GM23338 (cell line): ENCODE results near the gene LIPH. TPM values are rescaled to one million over a fixed set of nuclear protein-coding genes. Genes with fewer than 3 reads are reported as not detected.

Source experiments
- ATAC-seq: fragments of 200-7000 bp; cut with Tn5 transposase; 3 replicates; pipeline ENCODE4 v1.9.1; 2020
- DNase-seq: peaks from one replicate; pipeline ENCODE4 v3.0.0-alpha.2; 2015; ENCODE audit warnings: low spot score
- H2AFZ ChIP-seq: fragments of 200-600 bp; sonication (generic); 2 replicates; pipeline ENCODE4 v1.8.0; 2016; ENCODE audit warnings: antibody characterized with exemption, mild to moderate bottlenecking, moderate library complexity
- H3F3A ChIP-seq: fragments of 200-600 bp; sonication (generic); replicated peaks from 2 replicates; pipeline ENCODE4 v1.8.0; 2017; ENCODE audit warnings: antibody characterized with exemption, mixed run types, low read depth
- H3K27ac ChIP-seq: fragments of 200-600 bp; sonication (generic); 2 replicates; pipeline ENCODE4 v1.6.1; 2016; ENCODE audit warnings: low read depth
- H3K27me3 ChIP-seq: fragments of 200-600 bp; sonication (generic); 2 replicates; pipeline ENCODE4 v1.8.0; 2016; ENCODE audit warnings: mild to moderate bottlenecking, mixed run types, moderate library complexity; ENCODE audit not compliant: insufficient read depth
- H3K36me3 ChIP-seq: fragments of 200-600 bp; sonication (generic); 2 replicates; pipeline ENCODE4 v1.8.0; 2016; ENCODE audit warnings: mild to moderate bottlenecking; ENCODE audit not compliant: insufficient read depth
- H3K4me1 ChIP-seq: fragments of 200-600 bp; sonication (generic); 2 replicates; pipeline ENCODE4 v1.8.0; 2016; ENCODE audit warnings: mild to moderate bottlenecking, moderate library complexity; ENCODE audit not compliant: insufficient read depth
- H3K4me2 ChIP-seq: fragments of 200-600 bp; sonication (generic); 2 replicates; pipeline ENCODE4 v1.7.1; 2017; ENCODE audit warnings: mixed run types
- H3K4me3 ChIP-seq: fragments of 200-600 bp; sonication (generic); 2 replicates; pipeline ENCODE4 v1.6.1; 2016; ENCODE audit warnings: mixed run types
- H3K79me2 ChIP-seq: fragments of 200-600 bp; sonication (generic); replicated peaks from 2 replicates; pipeline ENCODE4 v1.8.0; 2017; ENCODE audit warnings: mild to moderate bottlenecking; ENCODE audit not compliant: insufficient read depth
- H3K9me2 ChIP-seq: fragments of 200-600 bp; sonication (generic); 2 replicates; pipeline ENCODE4 v1.8.0; 2017; ENCODE audit not compliant: insufficient read depth
- H4K20me1 ChIP-seq: fragments of 200-600 bp; sonication (generic); replicated peaks from 2 replicates; pipeline ENCODE4 v1.8.0; 2017; ENCODE audit warnings: mild to moderate bottlenecking; ENCODE audit not compliant: insufficient read depth
- H3K27ac Mint-ChIP-seq: 2 replicates; pipeline ENCODE4 v1.8.0; 2020; ENCODE audit warnings: inconsistent platforms, mild to moderate bottlenecking, moderate library complexity, mixed read lengths
- H3K27me3 Mint-ChIP-seq: 3 replicates; pipeline ENCODE4 v1.8.0; 2022; ENCODE audit warnings: low read depth, mild to moderate bottlenecking, moderate library complexity, mixed read lengths, inconsistent platforms; ENCODE audit not compliant: insufficient read depth, poor library complexity
- H3K36me3 Mint-ChIP-seq: 3 replicates; pipeline ENCODE4 v1.8.0; 2021; ENCODE audit warnings: low read depth, mild to moderate bottlenecking, inconsistent platforms, moderate library complexity, mixed read lengths
- H3K4me1 Mint-ChIP-seq: 3 replicates; pipeline ENCODE4 v1.8.0; 2020; ENCODE audit warnings: mild to moderate bottlenecking, inconsistent platforms, mixed read lengths
- H3K4me3 Mint-ChIP-seq: 3 replicates; pipeline ENCODE4 v1.8.0; 2021; ENCODE audit warnings: moderate library complexity, mild to moderate bottlenecking, inconsistent platforms, mixed read lengths
- H3K9me3 Mint-ChIP-seq: 3 replicates; pipeline ENCODE4 v1.8.0; 2020; ENCODE audit warnings: moderate library complexity, mild to moderate bottlenecking, inconsistent platforms, mixed read lengths
- CREB1 ChIP-seq: fragments of 250-450 bp; sonication (Bioruptor Pico); IDR thresholded peaks from 2 replicates; pipeline ENCODE4 v1.5.0; 2020; ENCODE audit warnings: low read depth, mild to moderate bottlenecking, moderate library complexity
- CTCF ChIP-seq, 2 experiments: fragments of 200-600 bp in 1 of 2; sonication (generic) in 1 of 2; conservative IDR thresholded peaks; 2 replicates each; pipeline versions ENCODE4 v1.5.1 to v1.6.1; 2016 to 2017; ENCODE audit warnings: antibody characterized with exemption in 2 of 2, low read depth in 2 of 2, mild to moderate bottlenecking in 2 of 2, moderate library complexity in 1 of 2
- ETS1 ChIP-seq: IDR thresholded peaks from 2 replicates; pipeline ENCODE4 v1.6.1; 2016; ENCODE audit warnings: antibody characterized with exemption
- EZH2 ChIP-seq: fragments of 200-600 bp; sonication (generic); IDR thresholded peaks from one replicate; pipeline ENCODE4 v1.8.0; 2017; ENCODE audit warnings: antibody characterized with exemption, mild to moderate bottlenecking, low read depth; ENCODE audit not compliant: unreplicated experiment
- EZH2phosphoT487 ChIP-seq: fragments of 200-600 bp; sonication (generic); IDR thresholded peaks from one replicate; pipeline ENCODE4 v1.8.1; 2018; ENCODE audit warnings: antibody characterized with exemption; ENCODE audit not compliant: unreplicated experiment
- JUNB ChIP-seq: IDR thresholded peaks from one replicate; pipeline ENCODE4 v1.6.1; 2016; ENCODE audit warnings: antibody characterized with exemption; ENCODE audit not compliant: unreplicated experiment
- NANOG ChIP-seq: IDR thresholded peaks from 2 replicates; pipeline ENCODE4 v1.6.1; 2016; ENCODE audit warnings: antibody characterized with exemption, borderline replicate concordance
- POLR2AphosphoS5 ChIP-seq: IDR thresholded peaks from 2 replicates; pipeline ENCODE4 v1.6.1; 2016; ENCODE audit warnings: antibody characterized with exemption, low read depth
- STAT1 ChIP-seq: IDR thresholded peaks from one replicate; pipeline ENCODE4 v1.6.1; 2016; ENCODE audit warnings: antibody characterized with exemption; ENCODE audit not compliant: unreplicated experiment
- ZNF114 ChIP-seq: fragments of 250-450 bp; sonication (Bioruptor Pico); IDR thresholded peaks from 2 replicates; pipeline ENCODE4 v1.5.0; 2020; ENCODE audit warnings: mild to moderate bottlenecking, moderate library complexity
- ZNF331 ChIP-seq: fragments of 250-450 bp; sonication (Bioruptor Pico); IDR thresholded peaks from 2 replicates; pipeline ENCODE4 v1.5.0; 2020; ENCODE audit warnings: low read depth, mild to moderate bottlenecking, moderate library complexity
- polyA plus RNA-seq: library from polyadenylated mRNA; unstranded; fragments of >200 nt; fragmentation: Nextera tagmentation; extraction: Ambion mirVana; gene quantifications from 2 replicates; pipeline ENCODE4 v1.2.1, GENCODE V29; 2016
- total RNA-seq: library from RNA; depleted of rRNA; stranded (reverse); fragments of >200 nt; shearing (Covaris generic); gene quantifications from 2 replicates; pipeline ENCODE4 v1.2.3, GENCODE V29; 2014
- TF ChIP-seq, protein P1 (sequence below): IDR thresholded peaks from one replicate; pipeline ENCODE4 v1.6.1; 2018; ENCODE audit warnings: antibody characterized with exemption; ENCODE audit not compliant: unreplicated experiment
- TF ChIP-seq, protein P2 (sequence below): fragments of 250-450 bp; sonication (Bioruptor Pico); IDR thresholded peaks from 2 replicates; pipeline ENCODE4 v1.5.0; 2020; ENCODE audit warnings: mild to moderate bottlenecking, moderate library complexity

LIPH gene
- total and polyA plus RNA-seq, 2 experiments from 2014 or later = 0.03 to 0.16 TPM

DNA sequence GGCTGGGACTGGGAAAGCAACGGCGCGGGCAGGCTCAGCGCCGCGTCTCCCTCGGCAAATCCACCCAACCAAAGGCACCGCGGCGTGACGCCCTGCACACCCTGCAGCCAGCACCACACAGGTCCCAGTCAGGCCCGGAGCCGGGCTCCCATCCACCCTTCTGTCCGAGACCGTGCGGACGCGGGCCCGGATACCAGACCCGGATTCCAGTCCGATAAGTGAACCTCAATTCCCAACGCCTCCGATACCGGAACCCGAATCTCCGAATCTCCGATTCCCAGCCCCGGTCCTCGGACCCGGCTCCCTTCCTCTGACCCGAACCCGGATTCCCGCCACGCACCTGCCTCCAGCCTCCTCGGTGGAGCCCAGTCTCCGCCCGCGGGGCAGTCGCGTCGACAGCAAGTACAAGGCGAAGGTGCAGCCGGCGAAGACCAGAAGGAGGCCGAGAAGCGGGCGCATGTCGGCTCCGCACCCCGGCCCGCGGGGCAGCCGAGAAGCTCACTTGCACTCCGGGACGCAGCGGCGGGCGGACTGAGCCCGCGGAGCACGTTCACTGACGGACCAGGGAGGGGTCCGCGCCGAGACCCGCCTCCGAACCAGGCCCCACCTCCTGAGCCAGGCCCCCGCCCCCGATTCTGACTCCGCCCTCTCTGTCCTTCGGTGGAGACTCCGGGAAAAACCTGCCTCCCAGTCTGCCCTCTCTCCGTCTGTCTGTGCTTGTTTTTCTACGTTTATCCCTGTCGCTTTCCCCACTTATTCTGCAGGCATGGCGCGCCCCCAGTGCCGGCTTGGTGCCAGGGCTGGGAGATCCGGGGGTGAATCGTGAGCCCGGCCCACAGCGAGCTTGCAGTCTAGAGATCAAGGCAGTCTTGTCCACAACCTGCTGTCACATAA, 53.6 kb downstream of the LIPH start, which contains the start of gene TMEM41A:
Gene TMEM41A (minus strand): TSS at position 533 of the 894 bp plus-strand sequence. CDS start 74 bp downstream, at position 459.
- DNase-seq = peak; percentile 96
- H4K20me1 ChIP-seq = peaks cover 4% of the 10 kb centered on the region
- H3K27ac ChIP-seq = peak within 1 kb of the TSS; percentile 95

More for the DNA sequence above, 53.6 kb downstream of the LIPH start, which contains the start of gene TMEM41A:
- 0 out of 2 replicates have a peak within 1 kb of the TSS, but pooled peaks have one; percentile 62 for H3K27ac Mint-ChIP-seq
- ATAC-seq = peak; percentile 95
- H3K36me3 Mint-ChIP-seq = peaks cover 21% of the 10 kb centered on the region
- TF ChIP-seq JUNB = no peak
- TF ChIP-seq ETS1 = peak; percentile 72
- TF ChIP-seq CTCF (conservative IDR thresholded peaks at IDR 0.05; ENCODE audit: low read depth in 2 of 2) = peak; percentile 10 to 40; a peak in 1 of 4 replicates
- 0 out of 2 replicates have a peak, but pooled peaks have one; percentile 35 for TF ChIP-seq ZNF114 (CRISPR knock-in tag)
- no peak for TF ChIP-seq EZH2phosphoT487
- TF ChIP-seq, protein P1, sequence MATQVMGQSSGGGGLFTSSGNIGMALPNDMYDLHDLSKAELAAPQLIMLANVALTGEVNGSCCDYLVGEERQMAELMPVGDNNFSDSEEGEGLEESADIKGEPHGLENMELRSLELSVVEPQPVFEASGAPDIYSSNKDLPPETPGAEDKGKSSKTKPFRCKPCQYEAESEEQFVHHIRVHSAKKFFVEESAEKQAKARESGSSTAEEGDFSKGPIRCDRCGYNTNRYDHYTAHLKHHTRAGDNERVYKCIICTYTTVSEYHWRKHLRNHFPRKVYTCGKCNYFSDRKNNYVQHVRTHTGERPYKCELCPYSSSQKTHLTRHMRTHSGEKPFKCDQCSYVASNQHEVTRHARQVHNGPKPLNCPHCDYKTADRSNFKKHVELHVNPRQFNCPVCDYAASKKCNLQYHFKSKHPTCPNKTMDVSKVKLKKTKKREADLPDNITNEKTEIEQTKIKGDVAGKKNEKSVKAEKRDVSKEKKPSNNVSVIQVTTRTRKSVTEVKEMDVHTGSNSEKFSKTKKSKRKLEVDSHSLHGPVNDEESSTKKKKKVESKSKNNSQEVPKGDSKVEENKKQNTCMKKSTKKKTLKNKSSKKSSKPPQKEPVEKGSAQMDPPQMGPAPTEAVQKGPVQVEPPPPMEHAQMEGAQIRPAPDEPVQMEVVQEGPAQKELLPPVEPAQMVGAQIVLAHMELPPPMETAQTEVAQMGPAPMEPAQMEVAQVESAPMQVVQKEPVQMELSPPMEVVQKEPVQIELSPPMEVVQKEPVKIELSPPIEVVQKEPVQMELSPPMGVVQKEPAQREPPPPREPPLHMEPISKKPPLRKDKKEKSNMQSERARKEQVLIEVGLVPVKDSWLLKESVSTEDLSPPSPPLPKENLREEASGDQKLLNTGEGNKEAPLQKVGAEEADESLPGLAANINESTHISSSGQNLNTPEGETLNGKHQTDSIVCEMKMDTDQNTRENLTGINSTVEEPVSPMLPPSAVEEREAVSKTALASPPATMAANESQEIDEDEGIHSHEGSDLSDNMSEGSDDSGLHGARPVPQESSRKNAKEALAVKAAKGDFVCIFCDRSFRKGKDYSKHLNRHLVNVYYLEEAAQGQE = no peak
- TF ChIP-seq ZNF331 (CRISPR knock-in tag) = no peak; the same call in 1 of the 2 replicates
- TF ChIP-seq NANOG = no peak
- TF ChIP-seq, protein P2, sequence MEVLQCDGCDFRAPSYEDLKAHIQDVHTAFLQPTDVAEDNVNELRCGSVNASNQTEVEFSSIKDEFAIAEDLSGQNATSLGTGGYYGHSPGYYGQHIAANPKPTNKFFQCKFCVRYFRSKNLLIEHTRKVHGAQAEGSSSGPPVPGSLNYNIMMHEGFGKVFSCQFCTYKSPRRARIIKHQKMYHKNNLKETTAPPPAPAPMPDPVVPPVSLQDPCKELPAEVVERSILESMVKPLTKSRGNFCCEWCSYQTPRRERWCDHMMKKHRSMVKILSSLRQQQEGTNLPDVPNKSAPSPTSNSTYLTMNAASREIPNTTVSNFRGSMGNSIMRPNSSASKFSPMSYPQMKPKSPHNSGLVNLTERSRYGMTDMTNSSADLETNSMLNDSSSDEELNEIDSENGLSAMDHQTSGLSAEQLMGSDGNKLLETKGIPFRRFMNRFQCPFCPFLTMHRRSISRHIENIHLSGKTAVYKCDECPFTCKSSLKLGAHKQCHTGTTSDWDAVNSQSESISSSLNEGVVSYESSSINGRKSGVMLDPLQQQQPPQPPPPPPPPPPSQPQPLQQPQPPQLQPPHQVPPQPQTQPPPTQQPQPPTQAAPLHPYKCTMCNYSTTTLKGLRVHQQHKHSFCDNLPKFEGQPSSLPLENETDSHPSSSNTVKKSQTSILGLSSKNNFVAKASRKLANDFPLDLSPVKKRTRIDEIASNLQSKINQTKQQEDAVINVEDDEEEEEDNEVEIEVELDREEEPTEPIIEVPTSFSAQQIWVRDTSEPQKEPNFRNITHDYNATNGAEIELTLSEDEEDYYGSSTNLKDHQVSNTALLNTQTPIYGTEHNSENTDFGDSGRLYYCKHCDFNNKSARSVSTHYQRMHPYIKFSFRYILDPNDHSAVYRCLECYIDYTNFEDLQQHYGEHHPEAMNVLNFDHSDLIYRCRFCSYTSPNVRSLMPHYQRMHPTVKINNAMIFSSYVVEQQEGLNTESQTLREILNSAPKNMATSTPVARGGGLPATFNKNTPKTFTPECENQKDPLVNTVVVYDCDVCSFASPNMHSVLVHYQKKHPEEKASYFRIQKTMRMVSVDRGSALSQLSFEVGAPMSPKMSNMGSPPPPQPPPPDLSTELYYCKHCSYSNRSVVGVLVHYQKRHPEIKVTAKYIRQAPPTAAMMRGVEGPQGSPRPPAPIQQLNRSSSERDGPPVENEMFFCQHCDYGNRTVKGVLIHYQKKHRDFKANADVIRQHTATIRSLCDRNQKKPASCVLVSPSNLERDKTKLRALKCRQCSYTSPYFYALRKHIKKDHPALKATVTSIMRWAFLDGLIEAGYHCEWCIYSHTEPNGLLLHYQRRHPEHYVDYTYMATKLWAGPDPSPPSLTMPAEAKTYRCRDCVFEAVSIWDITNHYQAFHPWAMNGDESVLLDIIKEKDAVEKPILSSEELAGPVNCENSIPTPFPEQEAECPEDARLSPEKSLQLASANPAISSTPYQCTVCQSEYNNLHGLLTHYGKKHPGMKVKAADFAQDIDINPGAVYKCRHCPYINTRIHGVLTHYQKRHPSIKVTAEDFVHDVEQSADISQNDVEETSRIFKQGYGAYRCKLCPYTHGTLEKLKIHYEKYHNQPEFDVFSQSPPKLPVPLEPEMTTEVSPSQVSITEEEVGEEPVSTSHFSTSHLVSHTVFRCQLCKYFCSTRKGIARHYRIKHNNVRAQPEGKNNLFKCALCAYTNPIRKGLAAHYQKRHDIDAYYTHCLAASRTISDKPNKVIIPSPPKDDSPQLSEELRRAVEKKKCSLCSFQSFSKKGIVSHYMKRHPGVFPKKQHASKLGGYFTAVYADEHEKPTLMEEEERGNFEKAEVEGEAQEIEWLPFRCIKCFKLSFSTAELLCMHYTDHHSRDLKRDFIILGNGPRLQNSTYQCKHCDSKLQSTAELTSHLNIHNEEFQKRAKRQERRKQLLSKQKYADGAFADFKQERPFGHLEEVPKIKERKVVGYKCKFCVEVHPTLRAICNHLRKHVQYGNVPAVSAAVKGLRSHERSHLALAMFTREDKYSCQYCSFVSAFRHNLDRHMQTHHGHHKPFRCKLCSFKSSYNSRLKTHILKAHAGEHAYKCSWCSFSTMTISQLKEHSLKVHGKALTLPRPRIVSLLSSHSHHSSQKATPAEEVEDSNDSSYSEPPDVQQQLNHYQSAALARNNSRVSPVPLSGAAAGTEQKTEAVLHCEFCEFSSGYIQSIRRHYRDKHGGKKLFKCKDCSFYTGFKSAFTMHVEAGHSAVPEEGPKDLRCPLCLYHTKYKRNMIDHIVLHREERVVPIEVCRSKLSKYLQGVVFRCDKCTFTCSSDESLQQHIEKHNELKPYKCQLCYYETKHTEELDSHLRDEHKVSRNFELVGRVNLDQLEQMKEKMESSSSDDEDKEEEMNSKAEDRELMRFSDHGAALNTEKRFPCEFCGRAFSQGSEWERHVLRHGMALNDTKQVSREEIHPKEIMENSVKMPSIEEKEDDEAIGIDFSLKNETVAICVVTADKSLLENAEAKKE (CRISPR knock-in tag) = no peak
- TF ChIP-seq CREB1 (CRISPR knock-in tag) = peak; percentile 71
- no peak for TF ChIP-seq STAT1
- peak; percentile 85 for TF ChIP-seq POLR2AphosphoS5
- no peak for TF ChIP-seq EZH2
- H3K4me1 ChIP-seq = peaks cover 7% of the 10 kb centered on the region; the same call in 1 of the 2 replicates
- peaks cover 11% of the 10 kb centered on the region; the same call in 1 of the 2 replicates for H3F3A ChIP-seq
- H3K9me2 ChIP-seq = no peaks in the 10 kb centered on the region
- H3K27me3 Mint-ChIP-seq = peaks cover 16% of the 10 kb centered on the region
- H3K4me2 ChIP-seq = peak within 1 kb of the TSS; percentile 98
- H3K9me3 Mint-ChIP-seq = no peaks in the 10 kb centered on the region
- peaks cover 8% of the 10 kb centered on the region; the same call in 1 of the 2 replicates for H3K36me3 ChIP-seq
- H3K4me3 ChIP-seq = peak within 1 kb of the TSS; percentile 99
- peaks cover 14% of the 10 kb centered on the region for H3K79me2 ChIP-seq
- peak within 1 kb of the TSS; percentile 87 for H3K4me3 Mint-ChIP-seq
- peaks cover 9% of the 10 kb centered on the region; the same call in 2 of the 3 replicates for H3K4me1 Mint-ChIP-seq
- H2AFZ ChIP-seq = peak within 1 kb of the TSS; percentile 99
- no peaks in the 10 kb centered on the region for H3K27me3 ChIP-seq
